Body of pancreas (tissue), 4 donors: Measurements from ENCODE around the gene MTX3.

Experiments
- CTCF ChIP-seq, 7 experiments: fragments of 450-650 bp in 4 of 7; fragments of 200-600 bp in 3 of 7; sonication (generic) in 3 of 7; IDR thresholded peaks; one replicate each; pipeline ENCODE4 v1.5.1; 2016 to 2019; ENCODE audit warnings: antibody characterized with exemption in 7 of 7
- POLR2A ChIP-seq, 3 donors: fragments of 450-650 bp; IDR thresholded peaks; one replicate each; pipeline ENCODE4 v1.6.1; 2016; ENCODE audit warnings: antibody characterized with exemption in 3 of 3, mild to moderate bottlenecking in 2 of 3

- TF ChIP-seq CTCF (IDR thresholded peaks at IDR 0.05) (no peak), POLR2A (IDR thresholded peaks at IDR 0.05) (no peak)
These were observed 44.8 kb upstream of the MTX3 start for GRCh38 chr5:80035839-80036238.
